ENCODE measurements around the gene CSGALNACT2.

CSGALNACT2 gene

GRCh38 chr10:43124574-43125273 lies 13.5 kb upstream of the CSGALNACT2 start:
- DNase-seq, result no peak

GRCh38 chr10:43125274-43125845 lies 12.9 kb upstream of the CSGALNACT2 start:
- no peak for DNase-seq

- DNase-seq, result no peak
Measured at GRCh38 chr10:43125881-43126731, 12.1 kb upstream of the CSGALNACT2 start.

- no peak for DNase-seq
Measured at GRCh38 chr10:43126759-43127424, 11.4 kb upstream of the CSGALNACT2 start.

GRCh38 chr10:43127442-43127841 lies 10.8 kb upstream of the CSGALNACT2 start:
- DNase-seq, result no peak

GRCh38 chr10:43128331-43128730 lies 9.9 kb upstream of the CSGALNACT2 start:
- DNase-seq, result no peak

GRCh38 chr10:43128958-43129706 lies 9.1 kb upstream of the CSGALNACT2 start:
- DNase-seq, result peak; percentile 41

GRCh38 chr10:43130770-43131171 lies 7.5 kb upstream of the CSGALNACT2 start:
- DNase-seq, result no peak

- no peak for DNase-seq
Measured at GRCh38 chr10:43131256-43131655, 7.0 kb upstream of the CSGALNACT2 start.

GRCh38 chr10:43131906-43132305 lies 6.3 kb upstream of the CSGALNACT2 start:
- DNase-seq, result no peak

GRCh38 chr10:43132867-43133787 lies 5.1 kb upstream of the CSGALNACT2 start:
- no peak for DNase-seq

- DNase-seq, result no peak
Measured at GRCh38 chr10:43134126-43134905, 3.9 kb upstream of the CSGALNACT2 start.

GRCh38 chr10:43135064-43135463 lies 3.2 kb upstream of the CSGALNACT2 start:
- DNase-seq, result no peak

GRCh38 chr10:43135656-43136055 lies 2.6 kb upstream of the CSGALNACT2 start:
- no peak for DNase-seq

- DNase-seq, result no peak
Measured at GRCh38 chr10:43136432-43136831, 1.8 kb upstream of the CSGALNACT2 start.

- DNase-seq, result no peak
Measured at GRCh38 chr10:43136995-43137716, 1.1 kb upstream of the CSGALNACT2 start.

- DNase-seq, result peak; percentile 40
Measured at GRCh38 chr10:43137717-43138020, 576 bp upstream of the CSGALNACT2 start.

- DNase-seq, result peak; percentile 74
Measured at GRCh38 chr10:43138757-43139241, 554 bp downstream of the CSGALNACT2 start.

GRCh38 chr10:43141421-43141820 lies 3.2 kb downstream of the CSGALNACT2 start:
- DNase-seq, result no peak

GRCh38 chr10:43145311-43145710 lies 7.1 kb downstream of the CSGALNACT2 start:
- no peak for DNase-seq
